Psoas muscle (tissue), 8 donors: ENCODE results near the gene RBM17. TPM values are rescaled to one million over a fixed set of nuclear protein-coding genes. Genes with fewer than 3 reads are reported as not detected.

Source experiments
- ATAC-seq, 4 donors: fragments of 200-7000 bp; cut with Tn5 transposase; one replicate each; pipeline ENCODE4 v1.9.1; 2020; ENCODE audit warnings: moderate library complexity in 3 of 4, mild to moderate bottlenecking in 2 of 4
- DNase-seq, 2 donors: peaks; one replicate each; pipeline ENCODE4 v3.0.0-alpha.2; 2020
- H3K27ac ChIP-seq: fragments of 200-600 bp; one replicate; pipeline ENCODE4 v1.8.0; 2022
- H3K27me3 ChIP-seq, 3 donors: fragments of 200-600 bp in 1 of 3; one replicate each; pipeline versions ENCODE4 v1.6.1 to v1.8.0; 2013 to 2022; ENCODE audit warnings: low read length in 2 of 3, mild to moderate bottlenecking in 2 of 3, moderate library complexity in 1 of 3; ENCODE audit not compliant: insufficient read depth in 3 of 3
- H3K36me3 ChIP-seq, 2 donors: fragments of 200-600 bp in 1 of 2; one replicate each; pipeline versions ENCODE4 v1.6.1 to v1.8.0; 2013 to 2022; ENCODE audit warnings: low read depth in 1 of 2, mild to moderate bottlenecking in 1 of 2, moderate library complexity in 1 of 2; ENCODE audit not compliant: insufficient read depth in 1 of 2
- H3K4me1 ChIP-seq: fragments of 200-600 bp; one replicate; pipeline ENCODE4 v1.8.0; 2022
- H3K4me3 ChIP-seq: fragments of 200-600 bp; one replicate; pipeline ENCODE4 v1.8.0; 2022; ENCODE audit warnings: mild to moderate bottlenecking
- H3K9me3 ChIP-seq: fragments of 200-600 bp; one replicate; pipeline ENCODE4 v1.8.0; 2022
- WGBS, 3 donors: extraction: QIAGEN DNeasy Blood & Tissue Kit; methylation state at CpG; one replicate each; pipeline versions ENCODE4 v1.1.6 to v1.1.7; 2013; 5-methylcytosine and 5-hydroxymethylcytosine counted together
- intact Hi-C, 2 donors: fragments of 100-400 bp; cut with DNase I; formaldehyde crosslinking; loops; one replicate each; pipeline versions ENCODE4 v1.11.0 to v1.14.2; 2022
- polyA plus RNA-seq, 3 donors: library from polyadenylated mRNA; stranded (reverse); fragments of 200-250 nt; gene quantifications; one replicate each; pipeline ENCODE4 v1.2.3, GENCODE V29; 2013
- total RNA-seq, 4 donors: library from RNA; stranded (reverse); fragmentation: NEBNext Ultra II Directional in 2 of 4; extraction: Animal tissue kit (Norgen Biotek cat#: 25700) in 2 of 4; gene quantifications; one replicate each; pipeline versions ENCODE4 v1.2.1 to v1.2.4, GENCODE V29; 2021 to 2023
- TF ChIP-seq, protein P1 (sequence below): fragments of 200-600 bp; IDR thresholded peaks from one replicate; pipeline ENCODE4 v1.8.0; 2022; ENCODE audit warnings: antibody characterized with exemption
- donor health status: healthy with polysubstance abuse.
- donor health status: DM: no; HTN: no; CAD: no; lungs with moderate emphysema.
- donor health status: Bipolar disorder and iron deficiency.
- donor health status: healthy.
- donor health status: DM: yes; HTN: yes; CAD: no.
- donor health status: DM: no; HTN: no; CAD: no.
- donor health status: DM: no; HTN: no; CAD: no.
- donor health status: DM: yes; HTN: yes; CAD: no.

The RBM17 gene
- total and polyA plus RNA-seq, 7 donors, result 74.4 to 157 (median 95.9) TPM

DNA sequence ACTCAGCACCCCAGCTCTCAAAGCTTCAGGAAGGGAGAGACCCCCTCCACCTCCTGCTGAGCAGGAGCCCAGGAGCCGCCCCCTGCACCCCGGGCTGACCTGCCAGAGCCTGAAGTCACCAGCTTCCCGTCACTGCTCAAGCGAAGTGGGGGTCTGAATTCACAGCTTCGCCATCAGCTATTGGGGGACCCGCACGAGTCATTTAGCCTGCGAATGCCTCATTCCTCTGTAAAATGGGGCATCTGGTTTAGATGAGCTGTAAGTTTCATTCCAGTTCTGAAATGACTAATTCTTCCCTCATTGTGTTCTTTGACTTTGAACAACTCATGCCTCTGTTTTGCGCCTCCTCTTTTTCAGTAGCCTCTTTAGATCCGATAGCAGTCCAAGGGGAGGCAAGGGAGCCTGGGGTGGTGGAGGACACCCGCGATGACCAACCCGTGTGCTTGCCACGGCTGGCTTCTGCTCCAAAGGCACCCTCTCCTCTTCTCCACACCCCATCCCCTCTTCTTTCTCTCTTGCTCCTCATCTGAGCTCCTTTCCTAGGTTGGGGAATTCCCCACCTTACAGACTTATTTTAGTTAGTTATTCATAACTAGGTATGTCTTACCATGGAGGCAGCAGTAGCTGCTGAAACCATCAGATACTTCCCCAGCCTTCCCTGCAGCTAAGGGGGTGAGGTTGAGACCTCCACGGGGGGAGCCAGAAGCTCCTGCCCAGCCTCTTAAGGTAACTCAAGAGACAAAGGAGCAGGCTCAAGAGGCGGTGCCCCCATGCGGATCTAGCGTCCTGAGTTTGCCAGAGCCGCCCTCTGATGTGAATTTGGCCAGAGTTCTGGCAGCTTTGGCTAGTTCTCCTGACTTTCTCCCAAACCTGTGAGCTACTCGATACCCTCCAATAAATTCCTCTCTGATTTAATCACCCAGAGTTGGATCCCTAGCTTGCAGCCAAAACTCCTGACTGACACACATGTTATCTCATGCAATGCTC lies 47.7 kb downstream of the RBM17 start:
- no peak overlapping the region for H3K27ac ChIP-seq
- intact Hi-C loops, result no loop called here
- H3K4me1 ChIP-seq, result peaks cover 13% of the 10 kb centered on the region
- TF ChIP-seq, protein P1, sequence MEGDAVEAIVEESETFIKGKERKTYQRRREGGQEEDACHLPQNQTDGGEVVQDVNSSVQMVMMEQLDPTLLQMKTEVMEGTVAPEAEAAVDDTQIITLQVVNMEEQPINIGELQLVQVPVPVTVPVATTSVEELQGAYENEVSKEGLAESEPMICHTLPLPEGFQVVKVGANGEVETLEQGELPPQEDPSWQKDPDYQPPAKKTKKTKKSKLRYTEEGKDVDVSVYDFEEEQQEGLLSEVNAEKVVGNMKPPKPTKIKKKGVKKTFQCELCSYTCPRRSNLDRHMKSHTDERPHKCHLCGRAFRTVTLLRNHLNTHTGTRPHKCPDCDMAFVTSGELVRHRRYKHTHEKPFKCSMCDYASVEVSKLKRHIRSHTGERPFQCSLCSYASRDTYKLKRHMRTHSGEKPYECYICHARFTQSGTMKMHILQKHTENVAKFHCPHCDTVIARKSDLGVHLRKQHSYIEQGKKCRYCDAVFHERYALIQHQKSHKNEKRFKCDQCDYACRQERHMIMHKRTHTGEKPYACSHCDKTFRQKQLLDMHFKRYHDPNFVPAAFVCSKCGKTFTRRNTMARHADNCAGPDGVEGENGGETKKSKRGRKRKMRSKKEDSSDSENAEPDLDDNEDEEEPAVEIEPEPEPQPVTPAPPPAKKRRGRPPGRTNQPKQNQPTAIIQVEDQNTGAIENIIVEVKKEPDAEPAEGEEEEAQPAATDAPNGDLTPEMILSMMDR, result no peak
- ATAC-seq, result no peak
- 59 to 69% (median 63%) methylated on average over 20 of the region's 20 CpGs for WGBS, 3 donors
- H3K27me3 ChIP-seq, result no peaks in the 10 kb centered on the region
- no peak for DNase-seq
- no peaks in the 10 kb centered on the region for H3K9me3 ChIP-seq
- H3K36me3 ChIP-seq, result peaks cover 0 to 4% of the 10 kb centered on the region in 2 donors
- no peak overlapping the region for H3K4me3 ChIP-seq

DNA sequence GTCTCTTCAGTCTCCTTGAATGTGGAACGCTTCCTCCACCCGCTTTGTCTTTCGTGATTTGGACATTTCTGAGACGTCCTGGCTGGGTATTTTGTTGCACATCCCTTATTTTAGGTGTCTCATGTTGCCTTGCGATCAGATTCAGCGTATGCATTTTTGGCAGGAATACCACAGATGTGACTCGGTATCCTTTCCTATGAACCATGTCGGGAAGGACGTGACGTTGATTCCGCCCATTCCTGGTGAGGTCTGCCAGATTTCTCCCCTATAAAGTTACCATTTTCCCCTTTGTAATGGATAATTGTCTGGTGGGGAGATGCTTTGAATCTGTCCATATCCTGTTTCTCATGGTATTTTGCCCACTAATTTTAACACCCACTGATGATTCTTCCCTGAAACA lies 49.6 kb downstream of the RBM17 start:
- Histone ChIP-seq H3K27me3 (no peaks in the 10 kb centered on the region), H3K27ac (no peak overlapping the region)
- WGBS, 3 donors, result 84 to 88% (median 88%) methylated on average over 11 of the region's 11 CpGs

DNA sequence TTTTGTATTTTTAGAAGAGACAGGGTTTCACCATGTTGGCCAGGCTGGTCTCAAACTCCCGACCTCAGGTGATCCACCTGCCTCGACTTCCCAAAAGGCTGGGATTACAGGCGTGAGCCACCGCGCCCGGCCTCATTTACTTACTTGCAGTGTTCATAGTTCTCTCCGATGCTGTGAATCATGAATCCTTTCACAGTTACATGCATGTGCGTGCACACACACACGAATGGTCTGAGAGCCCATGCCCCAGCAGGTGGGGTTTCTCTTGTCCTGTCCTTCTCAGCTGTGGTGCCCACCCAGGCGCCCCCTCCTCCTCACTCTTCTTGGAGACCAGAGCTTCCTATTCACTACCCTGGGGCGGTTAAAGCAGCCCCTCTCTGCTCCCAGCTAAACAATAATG lies 50.6 kb downstream of the RBM17 start:
- WGBS, 3 donors, result 96% methylated on average over 11 of the region's 11 CpGs
- Histone ChIP-seq H3K36me3 (peaks cover 0 to 4% of the 10 kb centered on the region in 2 donors), H3K4me1 (peaks cover 22% of the 10 kb centered on the region), H3K27ac (no peak overlapping the region), H3K4me3 (peak overlapping the region; percentile 59), H3K27me3 (no peaks in the 10 kb centered on the region), H3K9me3 (no peaks in the 10 kb centered on the region)
- TF ChIP-seq, protein P1, result no peak
- DNase-seq (no peak), ATAC-seq (no peak)
- intact Hi-C loops, result no loop called here

More for the DNA sequence above, 49.6 kb downstream of the RBM17 start:
- TF ChIP-seq, protein P1, result no peak
- peaks cover 25% of the 10 kb centered on the region for H3K4me1 ChIP-seq
- no peak overlapping the region for H3K4me3 ChIP-seq
- H3K9me3 ChIP-seq, result no peaks in the 10 kb centered on the region
- intact Hi-C loops, result no loop called here
- H3K36me3 ChIP-seq, result peaks cover 0 to 4% of the 10 kb centered on the region in 2 donors
- DNase-seq, result no peak
- ATAC-seq, result no peak

DNA sequence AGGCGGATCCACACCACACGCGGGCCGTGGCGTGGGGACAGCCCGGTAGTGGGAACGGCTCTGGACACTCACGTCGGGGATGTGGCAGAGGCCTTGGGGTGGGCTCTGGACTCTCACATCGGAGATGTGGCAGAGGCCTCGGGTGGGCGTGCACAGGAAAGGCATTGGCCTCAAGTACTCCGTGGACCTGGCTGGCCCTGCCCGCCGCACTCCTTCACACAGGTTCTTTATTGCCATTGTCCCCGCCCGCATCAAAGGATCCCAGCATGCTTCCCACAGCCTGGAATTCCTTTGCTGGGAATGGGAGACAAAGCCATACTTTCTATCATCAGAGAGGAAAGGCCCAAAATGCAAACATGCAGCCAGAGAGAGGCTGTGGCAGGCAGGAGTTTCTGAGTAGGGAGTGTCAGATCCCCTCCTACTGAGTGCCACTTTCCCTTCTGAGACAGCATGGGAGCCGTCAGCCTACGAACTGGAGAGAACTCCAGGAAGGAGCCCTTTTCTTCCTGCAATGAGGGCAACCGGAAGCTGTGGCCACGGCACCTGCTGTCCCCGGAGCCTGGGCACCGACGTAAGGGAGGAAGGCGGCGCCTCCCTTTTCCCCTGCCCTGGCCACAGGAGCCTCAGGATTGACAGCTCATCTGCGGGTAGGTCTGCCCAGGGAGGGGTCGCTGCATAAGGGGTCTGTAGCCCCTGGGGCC lies 51.5 kb downstream of the RBM17 start:
- DNase-seq, result no peak
- ATAC-seq, result peak; percentile 4 to 48 (median 20)
- TF ChIP-seq, protein P1, result no peak
- H3K9me3 ChIP-seq, result no peaks in the 10 kb centered on the region
- peak overlapping the region; percentile 94 for H3K27ac ChIP-seq
- H3K27me3 ChIP-seq, result no peaks in the 10 kb centered on the region
- intact Hi-C loops, result no loop called here
- peaks cover 0 to 4% of the 10 kb centered on the region in 2 donors for H3K36me3 ChIP-seq
- 71 to 79% (median 72%) methylated on average over 26 to 28 of the region's 28 CpGs for WGBS, 3 donors
- H3K4me3 ChIP-seq, result peak overlapping the region; percentile 59
- H3K4me1 ChIP-seq, result peaks cover 22% of the 10 kb centered on the region
